HEK293T (cell line): ENCODE results near the gene TXNRD1.

Experiments
- CTCF ChIA-PET: fragments of 350-600 bp; formaldehyde crosslinking; extraction: SDS; loops from one replicate; lab custom pipeline; 2021; ENCODE audit warnings: antibody characterized with exemption, inconsistent platforms; lab: Yijun Ruan, JAX
- POLR2A ChIA-PET: fragments of 350-600 bp; formaldehyde crosslinking; extraction: SDS; loops from one replicate; lab custom pipeline; 2020; ENCODE audit warnings: antibody characterized with exemption, inconsistent platforms; lab: Yijun Ruan, JAX
- DNase-seq: peaks from one replicate; pipeline ENCODE4 v3.0.0; 2012; ENCODE audit warnings: mixed read lengths; ENCODE audit errors: extremely low spot score
- ARNT ChIP-seq: fragments of 450-650 bp; IDR thresholded peaks from 2 replicates; pipeline ENCODE4 v1.6.1; 2017; ENCODE audit warnings: mild to moderate bottlenecking
- BHLHE40 ChIP-seq: fragments of 450-650 bp; IDR thresholded peaks from 2 replicates; pipeline ENCODE4 v1.6.1; 2016; ENCODE audit warnings: mild to moderate bottlenecking, moderate library complexity, borderline replicate concordance
- CTBP1 ChIP-seq: fragments of 450-650 bp; IDR thresholded peaks from 2 replicates; pipeline ENCODE4 v1.6.1; 2016; ENCODE audit warnings: borderline replicate concordance
- ELF4 ChIP-seq: fragments of 450-650 bp; IDR thresholded peaks from 2 replicates; pipeline ENCODE4 v1.6.1; 2017; ENCODE audit warnings: antibody characterized with exemption
- FOXA1 ChIP-seq: fragments of 450-650 bp; IDR thresholded peaks from 2 replicates; pipeline ENCODE4 v1.6.1; 2016; ENCODE audit warnings: mild to moderate bottlenecking
- FOXK2 ChIP-seq: fragments of 450-650 bp; IDR thresholded peaks from 2 replicates; pipeline ENCODE4 v1.6.1; 2016; ENCODE audit warnings: mild to moderate bottlenecking
- FOXM1 ChIP-seq: fragments of 450-650 bp; IDR thresholded peaks from 2 replicates; pipeline ENCODE4 v1.6.1; 2017; ENCODE audit warnings: mild to moderate bottlenecking, borderline replicate concordance
- HDGF ChIP-seq: fragments of 450-650 bp; IDR thresholded peaks from 2 replicates; pipeline ENCODE4 v1.6.1; 2017; ENCODE audit warnings: antibody characterized with exemption, borderline replicate concordance
- L3MBTL2 ChIP-seq: fragments of 450-650 bp; conservative IDR thresholded peaks from 2 replicates; pipeline ENCODE4 v1.6.1; 2016; ENCODE audit warnings: mild to moderate bottlenecking
- LEF1 ChIP-seq: fragments of 450-650 bp; IDR thresholded peaks from 2 replicates; pipeline ENCODE4 v1.6.1; 2017; ENCODE audit warnings: mild to moderate bottlenecking, borderline replicate concordance
- NFRKB ChIP-seq: fragments of 450-650 bp; IDR thresholded peaks from 2 replicates; pipeline ENCODE4 v1.6.1; 2016; ENCODE audit warnings: mild to moderate bottlenecking, moderate library complexity
- PKNOX1 ChIP-seq: fragments of 450-650 bp; IDR thresholded peaks from 2 replicates; pipeline ENCODE4 v1.6.1; 2016
- SP1 ChIP-seq: fragments of 450-650 bp; IDR thresholded peaks from 2 replicates; pipeline ENCODE4 v1.6.1; 2017
- SUZ12 ChIP-seq: fragments of 450-650 bp; IDR thresholded peaks from 2 replicates; pipeline ENCODE4 v1.6.1; 2016; ENCODE audit warnings: mild to moderate bottlenecking
- TARDBP ChIP-seq: fragments of 450-650 bp; IDR thresholded peaks from 2 replicates; pipeline ENCODE4 v1.6.1; 2016
- ZNF384 ChIP-seq: fragments of 450-650 bp; IDR thresholded peaks from 2 replicates; pipeline ENCODE4 v1.6.1; 2016

The TXNRD1 gene

GRCh38 chr12:104365921-104366410 lies 150.4 kb downstream of the TXNRD1 start:
- ChIA-PET POLR2A (no interaction called here), CTCF (interaction anchor here (0.6 to 2.0 kb wide), 2 partner anchors 16 to 136 kb away, joined by 4 read pairs; no protein-coding TSS in a partner anchor)

GRCh38 chr12:104369708-104370107 lies 154.1 kb downstream of the TXNRD1 start:
- POLR2A ChIA-PET: no interaction called here
- CTCF ChIA-PET: no interaction called here
- DNase-seq: no peak
- TF ChIP-seq FOXM1: no peak
- TF ChIP-seq PKNOX1: no peak
- TF ChIP-seq SP1: no peak
- no peak for TF ChIP-seq TARDBP
- no peak for TF ChIP-seq ARNT

More at GRCh38 chr12:104365921-104366410, 150.4 kb downstream of the TXNRD1 start:
- no peak for TF ChIP-seq CTBP1
- TF ChIP-seq BHLHE40: no peak
- TF ChIP-seq ARNT: no peak
- no peak for TF ChIP-seq FOXK2
- TF ChIP-seq ELF4: no peak
- no peak for TF ChIP-seq HDGF
- TF ChIP-seq FOXM1: no peak
- TF ChIP-seq SP1: no peak
- no peak for TF ChIP-seq FOXA1
- DNase-seq: no peak

- DNase-seq: no peak
- ChIA-PET POLR2A (no interaction called here), CTCF (no interaction called here)
- TF ChIP-seq HDGF: no peak
- no peak for TF ChIP-seq ZNF384
- TF ChIP-seq TARDBP: no peak
- no peak for TF ChIP-seq NFRKB
- no peak for TF ChIP-seq BHLHE40
- no peak for TF ChIP-seq SP1
- no peak for TF ChIP-seq ELF4
- no peak for TF ChIP-seq FOXK2
- no peak for TF ChIP-seq ARNT
- TF ChIP-seq PKNOX1: no peak
- TF ChIP-seq SUZ12: no peak
- no peak for TF ChIP-seq CTBP1
- TF ChIP-seq LEF1: no peak
- TF ChIP-seq L3MBTL2: no peak
- no peak for TF ChIP-seq FOXA1
Measured at GRCh38 chr12:104371043-104371870, 155.7 kb downstream of the TXNRD1 start.

- ChIA-PET CTCF (no interaction called here), POLR2A (no interaction called here)
- TF ChIP-seq SUZ12 (no peak), FOXK2 (no peak), NFRKB (no peak), BHLHE40 (no peak), CTBP1 (no peak), HDGF (no peak), TARDBP (no peak), PKNOX1 (no peak), LEF1 (no peak), SP1 (no peak), ZNF384 (no peak), ELF4 (no peak)
- no peak for DNase-seq
Measured at GRCh38 chr12:104372061-104372720, 156.6 kb downstream of the TXNRD1 start.

GRCh38 chr12:104372721-104373335 lies 157.2 kb downstream of the TXNRD1 start:
- ChIA-PET CTCF (interaction anchor here (1.0 kb wide), 1 partner anchor 9 kb away, joined by 4 read pairs; no protein-coding TSS in a partner anchor), POLR2A (no interaction called here)
- TF ChIP-seq ZNF384: no peak
- no peak for TF ChIP-seq SUZ12
- no peak for TF ChIP-seq NFRKB
- TF ChIP-seq PKNOX1: no peak
- TF ChIP-seq LEF1: no peak
- no peak for TF ChIP-seq TARDBP
- no peak for TF ChIP-seq FOXK2
- TF ChIP-seq ELF4: no peak
- TF ChIP-seq BHLHE40: no peak
- no peak for TF ChIP-seq ARNT
- no peak for TF ChIP-seq HDGF
- TF ChIP-seq FOXM1: no peak
- TF ChIP-seq CTBP1: no peak
- TF ChIP-seq FOXA1: no peak
- TF ChIP-seq L3MBTL2: no peak
- DNase-seq: no peak
